NOMO-1 treated with dmso at 0.1 percent for 144 hours (cell line): ENCODE measurements around the gene CIT.
"Not testable (repeated sequence)": the region's sequence is repeated elsewhere in the genome, so short reads cannot be mapped to it uniquely, and the experiment has no call there.

Source experiments
- DNase-seq: peaks from one replicate; lab custom pipeline; 2025; ENCODE audit not compliant: unreplicated experiment; lab: John Stamatoyannopoulos, UW

CIT gene

GRCh38 chr12:119876761-119877638, at the start of gene CIT:
TSS of gene CIT (minus strand) at chr12:119877320. CDS start at chr12:119876168, 1,152 bp downstream.
- DNase-seq = peak; percentile 90

- no peak for DNase-seq
These were observed 48.1 kb upstream of the CIT start for GRCh38 chr12:119925269-119925668.

GRCh38 chr12:119920064-119920463, 42.9 kb upstream of the CIT start:
- no peak for DNase-seq

GRCh38 chr12:119915894-119916510, 38.9 kb upstream of the CIT start:
- DNase-seq = no peak

- DNase-seq = no peak
These were observed 37.5 kb upstream of the CIT start for GRCh38 chr12:119914666-119915065.

- no peak for DNase-seq
These were observed 36.6 kb upstream of the CIT start for GRCh38 chr12:119913536-119914330.

GRCh38 chr12:119911182-119911581, 34.1 kb upstream of the CIT start:
- DNase-seq = no peak

GRCh38 chr12:119910586-119910985, 33.5 kb upstream of the CIT start:
- DNase-seq = no peak

GRCh38 chr12:119902084-119902509, 25.0 kb upstream of the CIT start:
- DNase-seq = peak; percentile 49

- DNase-seq = no peak
These were observed 24.6 kb upstream of the CIT start for GRCh38 chr12:119901670-119902069.

GRCh38 chr12:119894916-119895315, 17.8 kb upstream of the CIT start:
- no peak for DNase-seq

- DNase-seq = not testable (repeated sequence)
These were observed 15.5 kb upstream of the CIT start for GRCh38 chr12:119892611-119893010.

GRCh38 chr12:119885549-119885948, 8.4 kb upstream of the CIT start:
- DNase-seq = no peak

GRCh38 chr12:119883791-119884190, 6.7 kb upstream of the CIT start:
- not testable (repeated sequence) for DNase-seq

- no peak for DNase-seq
These were observed 6.1 kb upstream of the CIT start for GRCh38 chr12:119883237-119883636.

- no peak for DNase-seq
These were observed 474 bp upstream of the CIT start for GRCh38 chr12:119877639-119877948.

- DNase-seq = no peak
These were observed 6.7 kb downstream of the CIT start for GRCh38 chr12:119870457-119870856.

GRCh38 chr12:119869720-119870119, 7.4 kb downstream of the CIT start:
- no peak for DNase-seq

- no peak for DNase-seq
These were observed 8.1 kb downstream of the CIT start for GRCh38 chr12:119868992-119869391.

GRCh38 chr12:119864591-119864990, 12.5 kb downstream of the CIT start:
- DNase-seq = no peak

GRCh38 chr12:119859241-119859640, 17.9 kb downstream of the CIT start:
- no peak for DNase-seq
